Measurements from ENCODE around the gene MIXL1.
A peak's percentile ranks its signal among the peaks of the same experiment; 100 is the strongest.
"Not testable (repeated sequence)": the region's sequence is repeated elsewhere in the genome, so short reads cannot be mapped to it uniquely, and the experiment has no call there.

MIXL1 gene

DNA sequence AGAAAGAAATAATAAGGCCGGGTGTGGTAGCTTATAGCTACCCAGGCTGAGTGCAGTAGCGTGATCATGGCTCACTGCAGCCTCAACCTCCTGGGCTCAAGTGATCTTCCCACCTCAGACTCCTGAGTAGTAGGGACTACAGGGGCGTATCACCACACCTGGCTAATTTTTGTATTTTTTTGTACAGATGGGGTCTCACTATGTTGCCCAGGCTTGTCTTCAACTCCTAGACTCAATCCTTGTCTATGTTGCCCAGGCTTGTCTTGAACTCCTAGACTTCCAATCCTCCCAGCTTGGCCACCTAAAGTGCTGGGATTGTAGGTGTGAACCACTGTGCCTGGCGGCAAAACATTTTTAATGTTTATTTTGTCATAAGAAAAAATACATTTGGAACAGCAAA is 30.5 kb downstream of the MIXL1 start:
- no peak overlapping the region for H3K4me3 ChIP-seq (ENCODE audit: low read length)
- TF ChIP-seq, protein P1, sequence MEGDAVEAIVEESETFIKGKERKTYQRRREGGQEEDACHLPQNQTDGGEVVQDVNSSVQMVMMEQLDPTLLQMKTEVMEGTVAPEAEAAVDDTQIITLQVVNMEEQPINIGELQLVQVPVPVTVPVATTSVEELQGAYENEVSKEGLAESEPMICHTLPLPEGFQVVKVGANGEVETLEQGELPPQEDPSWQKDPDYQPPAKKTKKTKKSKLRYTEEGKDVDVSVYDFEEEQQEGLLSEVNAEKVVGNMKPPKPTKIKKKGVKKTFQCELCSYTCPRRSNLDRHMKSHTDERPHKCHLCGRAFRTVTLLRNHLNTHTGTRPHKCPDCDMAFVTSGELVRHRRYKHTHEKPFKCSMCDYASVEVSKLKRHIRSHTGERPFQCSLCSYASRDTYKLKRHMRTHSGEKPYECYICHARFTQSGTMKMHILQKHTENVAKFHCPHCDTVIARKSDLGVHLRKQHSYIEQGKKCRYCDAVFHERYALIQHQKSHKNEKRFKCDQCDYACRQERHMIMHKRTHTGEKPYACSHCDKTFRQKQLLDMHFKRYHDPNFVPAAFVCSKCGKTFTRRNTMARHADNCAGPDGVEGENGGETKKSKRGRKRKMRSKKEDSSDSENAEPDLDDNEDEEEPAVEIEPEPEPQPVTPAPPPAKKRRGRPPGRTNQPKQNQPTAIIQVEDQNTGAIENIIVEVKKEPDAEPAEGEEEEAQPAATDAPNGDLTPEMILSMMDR (conservative IDR thresholded peaks at IDR 0.05; ENCODE audit: low read length) = no peak
- no peak for DNase-seq (ENCODE audit: low read depth)

DNA sequence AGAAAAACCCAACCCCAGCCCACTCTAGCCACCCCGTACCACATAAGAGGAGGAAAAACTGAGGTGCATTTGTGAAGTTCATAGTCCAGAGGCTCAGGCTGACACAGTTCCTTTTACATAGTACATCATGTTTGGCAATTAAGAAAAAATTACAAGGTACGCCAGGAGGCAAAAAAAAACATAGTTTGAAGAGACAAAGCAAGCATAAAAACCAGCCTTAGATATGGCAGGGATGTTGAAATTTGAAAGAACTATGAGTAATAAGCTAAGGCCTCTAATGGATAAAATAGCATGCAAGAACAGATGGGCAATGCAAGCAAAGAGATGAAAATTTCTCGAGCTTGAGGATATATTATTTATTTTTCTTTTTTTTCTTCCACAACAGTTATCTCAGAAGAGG is 31.9 kb downstream of the MIXL1 start:
- no peak overlapping the region for H3K4me3 ChIP-seq (ENCODE audit: low read length)
- peak; percentile 23 for DNase-seq (ENCODE audit: low read depth)
- TF ChIP-seq, protein P1 (conservative IDR thresholded peaks at IDR 0.05; ENCODE audit: low read length) = no peak

- no peak for DNase-seq (ENCODE audit: low read depth)
- H3K4me3 ChIP-seq (ENCODE audit: low read length) = no peak overlapping the region
- TF ChIP-seq, protein P1 (conservative IDR thresholded peaks at IDR 0.05; ENCODE audit: low read length) = no peak
Observed at GRCh38 chr1:226261818-226262217, 38.4 kb downstream of the MIXL1 start.

GRCh38 chr1:226268421-226269124 is 45.1 kb downstream of the MIXL1 start:
- peak; percentile 43 for DNase-seq (ENCODE audit: low read depth)
- TF ChIP-seq, protein P1 (conservative IDR thresholded peaks at IDR 0.05; ENCODE audit: low read length) = no peak
- no peak overlapping the region for H3K4me3 ChIP-seq (ENCODE audit: low read length)

DNA sequence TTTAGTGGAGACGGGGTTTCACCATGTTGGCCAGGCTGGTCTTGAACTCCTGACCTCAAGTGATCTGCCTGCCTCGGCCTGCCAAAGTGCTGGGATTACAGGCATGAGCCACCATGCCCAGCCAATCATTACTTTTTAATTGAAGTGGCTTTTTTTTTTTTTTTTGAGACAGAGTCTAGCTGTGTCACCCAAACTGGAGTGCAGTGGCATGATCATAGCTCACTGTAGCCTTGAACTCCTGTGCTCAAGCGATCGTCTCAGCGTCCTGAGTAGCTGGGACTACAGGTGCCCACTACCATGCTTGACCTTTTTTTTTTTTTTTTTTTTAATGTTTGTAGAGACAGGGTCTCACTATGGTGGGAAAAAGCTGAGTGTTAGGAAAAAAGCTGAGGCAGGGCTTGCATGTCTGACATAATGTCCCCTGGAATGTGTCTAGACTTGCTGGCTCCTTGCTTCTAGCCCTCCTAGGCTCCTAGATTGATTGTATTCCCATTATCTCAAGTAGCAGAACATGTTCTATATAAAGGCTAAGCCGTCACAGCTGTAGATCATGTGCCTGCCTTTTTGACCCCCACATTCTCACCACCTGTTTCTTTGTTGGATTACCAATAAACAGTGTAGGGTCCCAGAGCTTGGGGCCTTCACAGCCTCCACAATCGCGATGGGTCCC is 48.9 kb downstream of the MIXL1 start:
- DNase-seq (ENCODE audit: low read depth) = peak; percentile 4
- not testable (repeated sequence) for H3K4me3 ChIP-seq (ENCODE audit: low read length)

GRCh38 chr1:226274138-226274537 is 50.7 kb downstream of the MIXL1 start:
- TF ChIP-seq, protein P1 (conservative IDR thresholded peaks at IDR 0.05; ENCODE audit: low read length) = no peak
- H3K4me3 ChIP-seq (ENCODE audit: low read length) = no peak overlapping the region
- no peak for DNase-seq (ENCODE audit: low read depth)

- TF ChIP-seq, protein P1 (conservative IDR thresholded peaks at IDR 0.05; ENCODE audit: low read length) = no peak
- no peak overlapping the region for H3K4me3 ChIP-seq (ENCODE audit: low read length)
- DNase-seq (ENCODE audit: low read depth) = no peak
Observed at GRCh38 chr1:226276077-226276682, 52.7 kb downstream of the MIXL1 start.
